ENCODE data around the gene CARD18.

DNA sequence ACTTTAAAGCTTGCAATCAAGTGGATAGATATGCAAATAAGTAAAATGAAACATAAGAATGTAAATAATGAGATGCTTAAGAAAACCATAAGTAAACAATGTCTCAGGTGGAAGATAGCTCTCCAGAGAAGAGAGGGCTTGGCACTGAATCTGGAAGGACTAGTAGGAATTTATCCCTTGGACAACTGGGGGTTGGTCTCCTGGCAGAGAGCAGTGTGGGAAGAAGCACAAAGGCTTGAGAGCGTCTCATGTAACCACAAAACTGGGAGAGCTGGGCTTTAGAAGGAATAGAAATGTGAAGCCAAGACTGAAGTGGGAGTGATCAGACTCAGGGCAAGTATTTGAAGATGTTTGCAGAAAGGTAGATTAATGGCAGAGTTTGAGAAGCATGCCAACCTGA lies 31.3 kb downstream of the CARD18 start:
- TF ChIP-seq, protein P1, sequence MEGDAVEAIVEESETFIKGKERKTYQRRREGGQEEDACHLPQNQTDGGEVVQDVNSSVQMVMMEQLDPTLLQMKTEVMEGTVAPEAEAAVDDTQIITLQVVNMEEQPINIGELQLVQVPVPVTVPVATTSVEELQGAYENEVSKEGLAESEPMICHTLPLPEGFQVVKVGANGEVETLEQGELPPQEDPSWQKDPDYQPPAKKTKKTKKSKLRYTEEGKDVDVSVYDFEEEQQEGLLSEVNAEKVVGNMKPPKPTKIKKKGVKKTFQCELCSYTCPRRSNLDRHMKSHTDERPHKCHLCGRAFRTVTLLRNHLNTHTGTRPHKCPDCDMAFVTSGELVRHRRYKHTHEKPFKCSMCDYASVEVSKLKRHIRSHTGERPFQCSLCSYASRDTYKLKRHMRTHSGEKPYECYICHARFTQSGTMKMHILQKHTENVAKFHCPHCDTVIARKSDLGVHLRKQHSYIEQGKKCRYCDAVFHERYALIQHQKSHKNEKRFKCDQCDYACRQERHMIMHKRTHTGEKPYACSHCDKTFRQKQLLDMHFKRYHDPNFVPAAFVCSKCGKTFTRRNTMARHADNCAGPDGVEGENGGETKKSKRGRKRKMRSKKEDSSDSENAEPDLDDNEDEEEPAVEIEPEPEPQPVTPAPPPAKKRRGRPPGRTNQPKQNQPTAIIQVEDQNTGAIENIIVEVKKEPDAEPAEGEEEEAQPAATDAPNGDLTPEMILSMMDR (IDR thresholded peaks at IDR 0.05) = no peak
- TF ChIP-seq, protein P2, sequence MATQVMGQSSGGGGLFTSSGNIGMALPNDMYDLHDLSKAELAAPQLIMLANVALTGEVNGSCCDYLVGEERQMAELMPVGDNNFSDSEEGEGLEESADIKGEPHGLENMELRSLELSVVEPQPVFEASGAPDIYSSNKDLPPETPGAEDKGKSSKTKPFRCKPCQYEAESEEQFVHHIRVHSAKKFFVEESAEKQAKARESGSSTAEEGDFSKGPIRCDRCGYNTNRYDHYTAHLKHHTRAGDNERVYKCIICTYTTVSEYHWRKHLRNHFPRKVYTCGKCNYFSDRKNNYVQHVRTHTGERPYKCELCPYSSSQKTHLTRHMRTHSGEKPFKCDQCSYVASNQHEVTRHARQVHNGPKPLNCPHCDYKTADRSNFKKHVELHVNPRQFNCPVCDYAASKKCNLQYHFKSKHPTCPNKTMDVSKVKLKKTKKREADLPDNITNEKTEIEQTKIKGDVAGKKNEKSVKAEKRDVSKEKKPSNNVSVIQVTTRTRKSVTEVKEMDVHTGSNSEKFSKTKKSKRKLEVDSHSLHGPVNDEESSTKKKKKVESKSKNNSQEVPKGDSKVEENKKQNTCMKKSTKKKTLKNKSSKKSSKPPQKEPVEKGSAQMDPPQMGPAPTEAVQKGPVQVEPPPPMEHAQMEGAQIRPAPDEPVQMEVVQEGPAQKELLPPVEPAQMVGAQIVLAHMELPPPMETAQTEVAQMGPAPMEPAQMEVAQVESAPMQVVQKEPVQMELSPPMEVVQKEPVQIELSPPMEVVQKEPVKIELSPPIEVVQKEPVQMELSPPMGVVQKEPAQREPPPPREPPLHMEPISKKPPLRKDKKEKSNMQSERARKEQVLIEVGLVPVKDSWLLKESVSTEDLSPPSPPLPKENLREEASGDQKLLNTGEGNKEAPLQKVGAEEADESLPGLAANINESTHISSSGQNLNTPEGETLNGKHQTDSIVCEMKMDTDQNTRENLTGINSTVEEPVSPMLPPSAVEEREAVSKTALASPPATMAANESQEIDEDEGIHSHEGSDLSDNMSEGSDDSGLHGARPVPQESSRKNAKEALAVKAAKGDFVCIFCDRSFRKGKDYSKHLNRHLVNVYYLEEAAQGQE (IDR thresholded peaks at IDR 0.05; ENCODE audit: insufficient read depth in 1 of 2, low read depth in 2 of 2, low read length in 1 of 2) = no peak
- TF ChIP-seq SIN3A (IDR thresholded peaks at IDR 0.05; ENCODE audit: borderline replicate concordance, insufficient read depth, low read depth, low read length) = no peak
- TF ChIP-seq TCF7L2 (IDR thresholded peaks at IDR 0.05; ENCODE audit: low read depth, low read length) = no peak

Data from Panc1 (cell line).